ENCODE measurements around the gene EFR3B.

The EFR3B gene

GRCh38 chr2:25065768-25066167, 23.9 kb downstream of the EFR3B start:
- Mint-ChIP-seq H3K4me1 (no peaks in the 10 kb centered on the region), H3K27ac (ENCODE audit: low read depth) (peak overlapping the region; percentile 9), H3K27me3 (no peaks in the 10 kb centered on the region), H3K4me3 (no peak overlapping the region), H3K36me3 (ENCODE audit: insufficient read depth) (no peaks in the 10 kb centered on the region), H3K9me3 (peaks cover 11% of the 10 kb centered on the region)
- DNase-seq (ENCODE audit: low spot score in 2 of 2) (no peak), ATAC-seq (replicated peaks; ENCODE audit: extremely low read depth, poor library complexity, severe bottlenecking) (no peak)

- H3K4me3 Mint-ChIP-seq, result no peak overlapping the region
- no peak for ATAC-seq (replicated peaks; ENCODE audit: extremely low read depth, poor library complexity, severe bottlenecking)
- H3K27me3 Mint-ChIP-seq, result no peaks in the 10 kb centered on the region
- DNase-seq (ENCODE audit: low spot score in 2 of 2), result no peak
- H3K27ac Mint-ChIP-seq (ENCODE audit: low read depth), result peak overlapping the region; percentile 9
- H3K4me1 Mint-ChIP-seq, result no peaks in the 10 kb centered on the region
- H3K36me3 Mint-ChIP-seq (ENCODE audit: insufficient read depth), result no peaks in the 10 kb centered on the region
- H3K9me3 Mint-ChIP-seq, result peaks cover 11% of the 10 kb centered on the region
These were observed 24.6 kb downstream of the EFR3B start for GRCh38 chr2:25066455-25066854.

- H3K9me3 Mint-ChIP-seq, result peaks cover 11% of the 10 kb centered on the region
- H3K27ac Mint-ChIP-seq (ENCODE audit: low read depth), result no peak overlapping the region
- no peaks in the 10 kb centered on the region for H3K4me1 Mint-ChIP-seq
- ATAC-seq (replicated peaks; ENCODE audit: extremely low read depth, poor library complexity, severe bottlenecking) (no peak), DNase-seq (ENCODE audit: low spot score in 2 of 2) (no peak)
- H3K27me3 Mint-ChIP-seq, result peaks cover 11% of the 10 kb centered on the region
- H3K36me3 Mint-ChIP-seq (ENCODE audit: insufficient read depth), result no peaks in the 10 kb centered on the region
- H3K4me3 Mint-ChIP-seq, result no peak overlapping the region
These were observed 26.3 kb downstream of the EFR3B start for GRCh38 chr2:25068217-25068616.

GRCh38 chr2:25071966-25072365, 30.1 kb downstream of the EFR3B start:
- no peak for ATAC-seq (replicated peaks; ENCODE audit: extremely low read depth, poor library complexity, severe bottlenecking)
- Mint-ChIP-seq H3K4me3 (no peak overlapping the region), H3K27ac (ENCODE audit: low read depth) (no peak overlapping the region), H3K4me1 (no peaks in the 10 kb centered on the region), H3K9me3 (no peaks in the 10 kb centered on the region), H3K27me3 (peaks cover 41% of the 10 kb centered on the region), H3K36me3 (ENCODE audit: insufficient read depth) (no peaks in the 10 kb centered on the region)
- DNase-seq (ENCODE audit: low spot score in 2 of 2), result no peak

- Mint-ChIP-seq H3K36me3 (ENCODE audit: insufficient read depth) (no peaks in the 10 kb centered on the region), H3K9me3 (no peaks in the 10 kb centered on the region), H3K4me1 (no peaks in the 10 kb centered on the region), H3K27ac (ENCODE audit: low read depth) (no peak overlapping the region), H3K4me3 (no peak overlapping the region), H3K27me3 (peaks cover 45% of the 10 kb centered on the region)
- no peak for DNase-seq (ENCODE audit: low spot score in 2 of 2)
- no peak for ATAC-seq (replicated peaks; ENCODE audit: extremely low read depth, poor library complexity, severe bottlenecking)
These were observed 30.7 kb downstream of the EFR3B start for GRCh38 chr2:25072606-25073005.

- Mint-ChIP-seq H3K36me3 (ENCODE audit: insufficient read depth) (no peaks in the 10 kb centered on the region), H3K4me1 (no peaks in the 10 kb centered on the region), H3K27ac (ENCODE audit: low read depth) (no peak overlapping the region), H3K4me3 (no peak overlapping the region), H3K27me3 (peaks cover 49% of the 10 kb centered on the region), H3K9me3 (no peaks in the 10 kb centered on the region)
- no peak for DNase-seq (ENCODE audit: low spot score in 2 of 2)
- no peak for ATAC-seq (replicated peaks; ENCODE audit: extremely low read depth, poor library complexity, severe bottlenecking)
These were observed 31.1 kb downstream of the EFR3B start for GRCh38 chr2:25073025-25073424.

- DNase-seq (ENCODE audit: low spot score in 2 of 2), result no peak
- H3K27me3 Mint-ChIP-seq, result peaks cover 58% of the 10 kb centered on the region
- no peak overlapping the region for H3K27ac Mint-ChIP-seq (ENCODE audit: low read depth)
- H3K9me3 Mint-ChIP-seq, result no peaks in the 10 kb centered on the region
- no peaks in the 10 kb centered on the region for H3K4me1 Mint-ChIP-seq
- H3K4me3 Mint-ChIP-seq, result no peak overlapping the region
- ATAC-seq (replicated peaks; ENCODE audit: extremely low read depth, poor library complexity, severe bottlenecking), result no peak
- no peaks in the 10 kb centered on the region for H3K36me3 Mint-ChIP-seq (ENCODE audit: insufficient read depth)
These were observed 32.0 kb downstream of the EFR3B start for GRCh38 chr2:25073914-25074313.

- Mint-ChIP-seq H3K9me3 (no peaks in the 10 kb centered on the region), H3K36me3 (ENCODE audit: insufficient read depth) (no peaks in the 10 kb centered on the region), H3K4me1 (no peaks in the 10 kb centered on the region), H3K4me3 (no peak overlapping the region), H3K27ac (ENCODE audit: low read depth) (no peak overlapping the region), H3K27me3 (peaks cover 66% of the 10 kb centered on the region)
- DNase-seq (ENCODE audit: low spot score in 2 of 2) (no peak), ATAC-seq (replicated peaks; ENCODE audit: extremely low read depth, poor library complexity, severe bottlenecking) (no peak)
These were observed 33.0 kb downstream of the EFR3B start for GRCh38 chr2:25074826-25075225.

- Mint-ChIP-seq H3K9me3 (no peaks in the 10 kb centered on the region), H3K4me3 (no peak overlapping the region), H3K36me3 (ENCODE audit: insufficient read depth) (no peaks in the 10 kb centered on the region), H3K27ac (ENCODE audit: low read depth) (no peak overlapping the region), H3K4me1 (no peaks in the 10 kb centered on the region), H3K27me3 (peaks cover 78% of the 10 kb centered on the region)
- ATAC-seq (replicated peaks; ENCODE audit: extremely low read depth, poor library complexity, severe bottlenecking), result no peak
- no peak for DNase-seq (ENCODE audit: low spot score in 2 of 2)
These were observed 34.9 kb downstream of the EFR3B start for GRCh38 chr2:25076749-25077148.

- DNase-seq (ENCODE audit: low spot score in 2 of 2), result no peak
- no peaks in the 10 kb centered on the region for H3K9me3 Mint-ChIP-seq
- H3K27ac Mint-ChIP-seq (ENCODE audit: low read depth), result no peak overlapping the region
- H3K27me3 Mint-ChIP-seq, result peaks cover 80% of the 10 kb centered on the region
- no peak overlapping the region for H3K4me3 Mint-ChIP-seq
- H3K36me3 Mint-ChIP-seq (ENCODE audit: insufficient read depth), result no peaks in the 10 kb centered on the region
- no peak for ATAC-seq (replicated peaks; ENCODE audit: extremely low read depth, poor library complexity, severe bottlenecking)
- H3K4me1 Mint-ChIP-seq, result no peaks in the 10 kb centered on the region
These were observed 35.9 kb downstream of the EFR3B start for GRCh38 chr2:25077789-25078169.

GRCh38 chr2:25078170-25079049, 36.5 kb downstream of the EFR3B start:
- H3K4me1 Mint-ChIP-seq, result no peaks in the 10 kb centered on the region
- DNase-seq (ENCODE audit: low spot score in 2 of 2) (no peak), ATAC-seq (replicated peaks; ENCODE audit: extremely low read depth, poor library complexity, severe bottlenecking) (no peak)
- no peak overlapping the region for H3K4me3 Mint-ChIP-seq
- peaks cover 79% of the 10 kb centered on the region for H3K27me3 Mint-ChIP-seq
- no peaks in the 10 kb centered on the region for H3K9me3 Mint-ChIP-seq
- no peaks in the 10 kb centered on the region for H3K36me3 Mint-ChIP-seq (ENCODE audit: insufficient read depth)
- H3K27ac Mint-ChIP-seq (ENCODE audit: low read depth), result no peak overlapping the region

GRCh38 chr2:25079050-25079635, 37.3 kb downstream of the EFR3B start:
- no peaks in the 10 kb centered on the region for H3K9me3 Mint-ChIP-seq
- H3K27me3 Mint-ChIP-seq, result peaks cover 72% of the 10 kb centered on the region
- ATAC-seq (replicated peaks; ENCODE audit: extremely low read depth, poor library complexity, severe bottlenecking), result no peak
- no peak overlapping the region for H3K27ac Mint-ChIP-seq (ENCODE audit: low read depth)
- no peak overlapping the region for H3K4me3 Mint-ChIP-seq
- DNase-seq (ENCODE audit: low spot score in 2 of 2), result no peak
- H3K36me3 Mint-ChIP-seq (ENCODE audit: insufficient read depth), result no peaks in the 10 kb centered on the region
- H3K4me1 Mint-ChIP-seq, result no peaks in the 10 kb centered on the region

- peaks cover 57% of the 10 kb centered on the region for H3K27me3 Mint-ChIP-seq
- no peaks in the 10 kb centered on the region for H3K36me3 Mint-ChIP-seq (ENCODE audit: insufficient read depth)
- H3K4me3 Mint-ChIP-seq, result no peak overlapping the region
- ATAC-seq (replicated peaks; ENCODE audit: extremely low read depth, poor library complexity, severe bottlenecking), result no peak
- no peaks in the 10 kb centered on the region for H3K9me3 Mint-ChIP-seq
- H3K27ac Mint-ChIP-seq (ENCODE audit: low read depth), result no peak overlapping the region
- H3K4me1 Mint-ChIP-seq, result no peaks in the 10 kb centered on the region
- no peak for DNase-seq (ENCODE audit: low spot score in 2 of 2)
These were observed 39.4 kb downstream of the EFR3B start for GRCh38 chr2:25081237-25081790.
